Nephron (organoid): Measurements from ENCODE around the gene COA3.

Experiments
- H3K27ac Mint-ChIP-seq, 3 experiments: 2 replicates each; pipeline ENCODE4 v1.8.0; 2020; ENCODE audit warnings: mixed read lengths in 3 of 3, mild to moderate bottlenecking in 2 of 3, moderate library complexity in 1 of 3
- H3K27me3 Mint-ChIP-seq: 2 replicates; pipeline ENCODE4 v1.8.0; 2021; ENCODE audit warnings: low read depth, mild to moderate bottlenecking, moderate library complexity, mixed read lengths
- H3K36me3 Mint-ChIP-seq: 2 replicates; pipeline ENCODE4 v1.8.0; 2020; ENCODE audit warnings: low read depth, mixed read lengths
- H3K4me1 Mint-ChIP-seq: 2 replicates; pipeline ENCODE4 v1.8.0; 2020; ENCODE audit warnings: mixed read lengths
- H3K4me3 Mint-ChIP-seq, 3 experiments: 2 replicates each; pipeline ENCODE4 v1.8.0; 2020; ENCODE audit warnings: mild to moderate bottlenecking in 3 of 3, mixed read lengths in 3 of 3, moderate library complexity in 2 of 3
- H3K9me3 Mint-ChIP-seq: 2 replicates; pipeline ENCODE4 v1.8.0; 2020; ENCODE audit warnings: mixed read lengths
- CTCF ChIP-seq, 3 experiments: fragments of 200-600 bp; sonication (generic); IDR thresholded peaks; one replicate each; pipeline ENCODE4 v1.5.0; 2021; ENCODE audit warnings: antibody characterized with exemption in 3 of 3; ENCODE audit not compliant: unreplicated experiment in 3 of 3

COA3 gene

GRCh38 chr17:42833767-42834422, 35.4 kb upstream of the COA3 start:
- no peaks in the 10 kb centered on the region for H3K9me3 Mint-ChIP-seq
- peak overlapping the region; percentile 94 to 97 (median 97) for H3K4me3 Mint-ChIP-seq
- H3K4me1 Mint-ChIP-seq = peaks cover 20% of the 10 kb centered on the region
- H3K27ac Mint-ChIP-seq = peak overlapping the region; percentile 89 to 98 (median 94)
- H3K36me3 Mint-ChIP-seq = peaks cover 29% of the 10 kb centered on the region
- TF ChIP-seq CTCF (IDR thresholded peaks at IDR 0.05; ENCODE audit: unreplicated experiment in 3 of 3) = no peak
- no peaks in the 10 kb centered on the region for H3K27me3 Mint-ChIP-seq

GRCh38 chr17:42832934-42833766, 34.6 kb upstream of the COA3 start, which contains the start of gene PSME3:
PSME3 (plus strand) TSS chr17:42833397; CDS start chr17:42833632, 235 bp downstream.
- Mint-ChIP-seq H3K4me1 (peaks cover 20% of the 10 kb centered on the region), H3K27me3 (no peaks in the 10 kb centered on the region), H3K36me3 (peaks cover 24% of the 10 kb centered on the region), H3K4me3 (peak within 1 kb of the TSS; percentile 94 to 97 (median 97)), H3K9me3 (no peaks in the 10 kb centered on the region), H3K27ac (peak within 1 kb of the TSS; percentile 89 to 98 (median 94))
- no peak for TF ChIP-seq CTCF (IDR thresholded peaks at IDR 0.05; ENCODE audit: unreplicated experiment in 3 of 3)

GRCh38 chr17:42832213-42832933, 33.9 kb upstream of the COA3 start:
- H3K4me1 Mint-ChIP-seq = peaks cover 20% of the 10 kb centered on the region
- no peaks in the 10 kb centered on the region for H3K9me3 Mint-ChIP-seq
- no peaks in the 10 kb centered on the region for H3K27me3 Mint-ChIP-seq
- H3K27ac Mint-ChIP-seq = peak overlapping the region; percentile 89 to 98 (median 94)
- no peak for TF ChIP-seq CTCF (IDR thresholded peaks at IDR 0.05; ENCODE audit: unreplicated experiment in 3 of 3)
- peaks cover 17% of the 10 kb centered on the region for H3K36me3 Mint-ChIP-seq
- peak overlapping the region; percentile 94 to 97 (median 97) for H3K4me3 Mint-ChIP-seq

GRCh38 chr17:42830971-42831370, 32.5 kb upstream of the COA3 start:
- peaks cover 10% of the 10 kb centered on the region for H3K36me3 Mint-ChIP-seq

GRCh38 chr17:42827472-42827871, 29.0 kb upstream of the COA3 start:
- Mint-ChIP-seq H3K4me3 (no peak overlapping the region), H3K27ac (no peak overlapping the region), H3K9me3 (no peaks in the 10 kb centered on the region), H3K4me1 (peaks cover 13% of the 10 kb centered on the region), H3K27me3 (peaks cover 5% of the 10 kb centered on the region), H3K36me3 (no peaks in the 10 kb centered on the region)
- no peak for TF ChIP-seq CTCF (IDR thresholded peaks at IDR 0.05; ENCODE audit: unreplicated experiment in 3 of 3)

More at GRCh38 chr17:42830971-42831370, 32.5 kb upstream of the COA3 start:
- Mint-ChIP-seq H3K4me3 (peak overlapping the region; percentile 37 to 67 (median 66)), H3K27ac (peak overlapping the region in 1 of 3 experiments; percentile 7), H3K4me1 (peaks cover 20% of the 10 kb centered on the region), H3K9me3 (no peaks in the 10 kb centered on the region), H3K27me3 (no peaks in the 10 kb centered on the region)
- TF ChIP-seq CTCF (IDR thresholded peaks at IDR 0.05; ENCODE audit: unreplicated experiment in 3 of 3) = no peak
